ENCODE results near the gene UBALD2.
"Not testable (repeated sequence)": the region's sequence is repeated elsewhere in the genome, so short reads cannot be mapped to it uniquely, and the experiment has no call there.

UBALD2 gene

DNA sequence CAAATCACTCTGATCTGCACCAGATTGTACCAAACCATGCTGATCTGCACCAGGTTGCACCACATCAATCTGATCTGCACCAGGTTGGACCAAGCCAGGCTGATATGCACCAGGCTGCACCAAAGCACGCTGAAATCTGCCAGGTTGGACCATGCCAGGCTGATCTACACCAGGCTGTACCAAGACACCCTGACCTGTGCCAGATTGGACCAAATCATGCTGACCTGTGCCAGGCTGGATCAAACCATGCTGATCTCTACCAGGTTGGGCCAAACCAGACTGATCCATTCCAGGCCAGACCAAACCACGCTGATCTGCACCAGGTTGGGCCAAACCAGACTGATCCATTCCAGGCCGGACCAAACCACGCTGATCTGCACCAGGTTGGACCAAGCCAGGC lies 27.4 kb downstream of the UBALD2 start:
- ATAC-seq (replicated peaks) (no peak), DNase-seq (no peak)
- H3K4me1 Mint-ChIP-seq = no peaks in the 10 kb centered on the region
- peaks cover 0 to 17% of the 10 kb centered on the region in 2 donors for H3K36me3 Mint-ChIP-seq
- H3K27me3 Mint-ChIP-seq = no peaks in the 10 kb centered on the region
- no peaks in the 10 kb centered on the region for H3K9me3 Mint-ChIP-seq
- no peak overlapping the region for H3K4me3 Mint-ChIP-seq
- H3K27ac Mint-ChIP-seq = no peak overlapping the region

DNA sequence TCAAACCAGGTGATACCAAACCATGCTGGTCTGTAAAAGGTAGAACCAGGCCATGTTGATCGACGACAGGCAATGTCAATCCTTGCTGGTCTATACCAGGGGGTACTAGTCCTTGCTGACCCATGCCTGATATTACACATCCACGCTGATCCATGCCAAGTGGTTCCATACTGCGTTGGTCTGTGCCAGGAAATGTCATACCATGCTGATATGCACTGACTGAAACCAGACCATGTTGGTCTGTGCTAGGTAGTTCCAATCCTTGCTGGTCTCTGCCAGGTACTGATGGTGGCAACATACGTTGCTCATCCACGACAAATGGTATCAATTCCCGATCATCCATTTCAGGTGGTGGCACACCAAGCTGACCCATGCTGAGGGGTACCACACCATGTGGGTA lies 28.0 kb downstream of the UBALD2 start:
- Mint-ChIP-seq H3K36me3 (peaks cover 0 to 17% of the 10 kb centered on the region in 2 donors), H3K9me3 (no peaks in the 10 kb centered on the region), H3K4me3 (no peak overlapping the region), H3K27ac (no peak overlapping the region), H3K27me3 (no peaks in the 10 kb centered on the region), H3K4me1 (no peaks in the 10 kb centered on the region)
- DNase-seq (no peak), ATAC-seq (replicated peaks) (no peak)

DNA sequence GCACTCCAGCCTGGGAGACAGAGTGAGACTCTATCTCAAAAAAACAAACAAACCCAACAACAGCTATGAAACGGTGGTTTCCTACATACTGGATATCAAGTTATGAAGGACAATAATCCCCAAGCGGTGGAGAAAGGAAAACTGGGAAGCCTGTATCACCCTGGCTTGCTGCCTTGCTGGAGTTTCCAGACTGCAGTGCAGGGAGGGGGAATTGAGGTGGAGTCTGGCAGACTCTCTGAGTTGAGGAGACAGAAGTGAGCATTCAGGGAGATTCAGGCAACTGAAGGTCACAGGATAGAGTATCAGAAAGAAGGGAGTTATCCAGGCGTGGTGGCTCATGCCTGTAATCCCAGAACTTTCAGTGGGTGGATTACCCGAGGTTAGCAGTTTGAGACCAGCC lies 31.0 kb downstream of the UBALD2 start:
- H3K4me1 Mint-ChIP-seq = no peaks in the 10 kb centered on the region
- DNase-seq = no peak
- no peak overlapping the region for H3K27ac Mint-ChIP-seq
- peaks cover 0 to 11% of the 10 kb centered on the region in 2 donors for H3K36me3 Mint-ChIP-seq
- no peaks in the 10 kb centered on the region for H3K9me3 Mint-ChIP-seq
- no peak overlapping the region for H3K4me3 Mint-ChIP-seq
- no peak for ATAC-seq (replicated peaks)
- H3K27me3 Mint-ChIP-seq = no peaks in the 10 kb centered on the region

- Mint-ChIP-seq H3K27ac (no peak overlapping the region), H3K4me3 (no peak overlapping the region), H3K27me3 (no peaks in the 10 kb centered on the region), H3K9me3 (no peaks in the 10 kb centered on the region), H3K36me3 (peaks cover 0 to 10% of the 10 kb centered on the region in 2 donors), H3K4me1 (no peaks in the 10 kb centered on the region)
- no peak for ATAC-seq (replicated peaks)
- no peak for DNase-seq
Observed at GRCh38 chr17:76296889-76297288, 31.7 kb downstream of the UBALD2 start.

- no peaks in the 10 kb centered on the region for H3K27me3 Mint-ChIP-seq
- DNase-seq (no peak), ATAC-seq (replicated peaks) (no peak)
- no peak overlapping the region for H3K4me3 Mint-ChIP-seq
- H3K36me3 Mint-ChIP-seq = peaks cover 0 to 7% of the 10 kb centered on the region in 2 donors
- H3K4me1 Mint-ChIP-seq = no peaks in the 10 kb centered on the region
- H3K9me3 Mint-ChIP-seq = no peaks in the 10 kb centered on the region
- H3K27ac Mint-ChIP-seq = no peak overlapping the region
Observed at GRCh38 chr17:76297436-76297835, 32.3 kb downstream of the UBALD2 start.

DNA sequence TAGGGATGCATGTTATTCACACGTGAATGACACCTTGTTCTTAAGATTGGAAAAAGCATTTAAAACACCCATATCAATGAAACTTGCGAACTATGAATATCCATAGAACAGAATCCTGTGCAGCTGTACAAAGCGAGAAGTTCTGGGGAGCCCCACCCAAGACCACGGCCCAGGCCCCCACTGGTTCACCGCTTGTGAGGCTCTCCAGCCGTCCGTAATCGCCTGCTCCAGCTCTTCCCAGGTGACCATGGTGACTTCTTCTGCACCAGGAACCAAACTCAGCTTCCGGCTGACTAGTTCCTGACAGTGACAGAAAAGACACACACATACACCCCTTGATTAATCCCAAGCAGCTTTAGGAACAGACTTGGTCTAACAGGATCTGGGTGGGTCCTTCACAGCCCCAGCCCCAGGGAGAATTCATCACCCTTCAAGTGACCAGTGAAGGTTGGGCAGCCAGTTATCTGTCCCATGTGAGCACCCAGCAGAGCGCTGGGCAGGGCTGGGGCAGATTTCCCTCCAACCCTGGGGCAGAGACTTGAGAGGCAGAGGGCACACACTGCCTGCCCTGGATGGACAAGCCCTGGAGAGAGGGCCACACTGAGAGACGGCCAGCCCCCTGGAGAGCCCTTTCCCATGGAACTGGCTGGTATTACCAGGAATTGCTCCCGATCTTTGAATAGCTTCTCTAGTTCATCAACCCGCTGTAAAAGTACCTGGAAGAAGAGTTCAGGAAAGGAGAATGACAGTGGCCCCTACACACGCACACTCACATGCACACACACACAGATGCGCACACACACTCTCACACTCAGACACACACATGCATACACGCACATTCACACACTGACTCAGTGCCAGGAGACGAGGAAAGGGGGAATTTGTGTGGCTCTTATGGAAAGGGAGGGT lies 39.3 kb downstream of the UBALD2 start:
- ATAC-seq (replicated peaks) (no peak), DNase-seq (no peak)
- H3K9me3 Mint-ChIP-seq = no peaks in the 10 kb centered on the region
- no peaks in the 10 kb centered on the region for H3K27me3 Mint-ChIP-seq
- H3K4me1 Mint-ChIP-seq = peaks cover 0 to 3% of the 10 kb centered on the region in 2 donors
- peaks cover 3 to 8% of the 10 kb centered on the region in 2 donors for H3K36me3 Mint-ChIP-seq
- H3K27ac Mint-ChIP-seq = no peak overlapping the region
- no peak overlapping the region for H3K4me3 Mint-ChIP-seq

GRCh38 chr17:76305135-76305454 lies 39.9 kb downstream of the UBALD2 start:
- not testable (repeated sequence) for H3K4me1 Mint-ChIP-seq; H3K9me3 Mint-ChIP-seq; ATAC-seq (replicated peaks); H3K36me3 Mint-ChIP-seq; DNase-seq; H3K27me3 Mint-ChIP-seq; H3K27ac Mint-ChIP-seq; H3K4me3 Mint-ChIP-seq

- Mint-ChIP-seq H3K4me1 (peaks cover 0 to 4% of the 10 kb centered on the region in 2 donors), H3K36me3 (peaks cover 3 to 13% of the 10 kb centered on the region in 2 donors), H3K9me3 (no peaks in the 10 kb centered on the region), H3K27ac (no peak overlapping the region), H3K4me3 (no peak overlapping the region), H3K27me3 (no peaks in the 10 kb centered on the region)
- ATAC-seq (replicated peaks) (no peak), DNase-seq (no peak)
Observed at GRCh38 chr17:76307299-76307965, 42.3 kb downstream of the UBALD2 start.

GRCh38 chr17:76307966-76308338 lies 42.8 kb downstream of the UBALD2 start, which contains the start of gene QRICH2:
Gene QRICH2, minus strand, starts transcription at chr17:76308276. Its CDS starts 278 bp downstream, at chr17:76307998.
- Mint-ChIP-seq H3K4me1 (peaks cover 0 to 4% of the 10 kb centered on the region in 2 donors), H3K9me3 (no peaks in the 10 kb centered on the region), H3K4me3 (no peak within 1 kb of the TSS), H3K27me3 (no peaks in the 10 kb centered on the region), H3K36me3 (peaks cover 3 to 16% of the 10 kb centered on the region in 2 donors), H3K27ac (peak within 1 kb of the TSS; percentile 59)
- ATAC-seq (replicated peaks) (no peak), DNase-seq (no peak)

DNA sequence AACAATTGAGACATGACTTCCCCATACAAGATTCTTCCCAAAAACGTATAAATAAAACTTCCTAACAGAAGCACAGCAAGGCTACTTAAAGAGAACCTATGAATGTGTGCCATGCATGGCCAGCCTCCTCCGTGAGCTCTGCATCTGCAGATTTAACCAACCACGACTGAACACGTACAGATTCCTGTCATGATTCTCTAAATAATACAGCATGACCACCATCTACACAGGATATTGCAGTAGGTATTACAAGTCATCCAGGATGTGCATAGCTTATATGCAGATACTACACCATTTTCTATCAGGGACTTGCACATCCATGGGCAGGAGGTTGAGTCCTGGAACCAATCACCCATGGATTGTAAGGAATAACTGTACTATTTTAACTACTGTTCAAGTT lies 44.3 kb downstream of the UBALD2 start:
- DNase-seq = no peak
- Mint-ChIP-seq H3K9me3 (no peaks in the 10 kb centered on the region), H3K4me1 (peaks cover 0 to 4% of the 10 kb centered on the region in 2 donors), H3K27me3 (no peaks in the 10 kb centered on the region), H3K27ac (peak overlapping the region; percentile 40), H3K36me3 (peaks cover 3 to 24% of the 10 kb centered on the region in 2 donors), H3K4me3 (no peak overlapping the region)
- peak; percentile 53 to 74 for ATAC-seq (replicated peaks)

- no peak for ATAC-seq (replicated peaks)
- no peak for DNase-seq
- H3K36me3 Mint-ChIP-seq = peaks cover 5 to 28% of the 10 kb centered on the region in 2 donors
- H3K4me1 Mint-ChIP-seq = peaks cover 0 to 4% of the 10 kb centered on the region in 2 donors
- no peak overlapping the region for H3K27ac Mint-ChIP-seq
- no peaks in the 10 kb centered on the region for H3K27me3 Mint-ChIP-seq
- no peaks in the 10 kb centered on the region for H3K9me3 Mint-ChIP-seq
- no peak overlapping the region for H3K4me3 Mint-ChIP-seq
Observed at GRCh38 chr17:76312735-76313134, 47.6 kb downstream of the UBALD2 start.

DNA sequence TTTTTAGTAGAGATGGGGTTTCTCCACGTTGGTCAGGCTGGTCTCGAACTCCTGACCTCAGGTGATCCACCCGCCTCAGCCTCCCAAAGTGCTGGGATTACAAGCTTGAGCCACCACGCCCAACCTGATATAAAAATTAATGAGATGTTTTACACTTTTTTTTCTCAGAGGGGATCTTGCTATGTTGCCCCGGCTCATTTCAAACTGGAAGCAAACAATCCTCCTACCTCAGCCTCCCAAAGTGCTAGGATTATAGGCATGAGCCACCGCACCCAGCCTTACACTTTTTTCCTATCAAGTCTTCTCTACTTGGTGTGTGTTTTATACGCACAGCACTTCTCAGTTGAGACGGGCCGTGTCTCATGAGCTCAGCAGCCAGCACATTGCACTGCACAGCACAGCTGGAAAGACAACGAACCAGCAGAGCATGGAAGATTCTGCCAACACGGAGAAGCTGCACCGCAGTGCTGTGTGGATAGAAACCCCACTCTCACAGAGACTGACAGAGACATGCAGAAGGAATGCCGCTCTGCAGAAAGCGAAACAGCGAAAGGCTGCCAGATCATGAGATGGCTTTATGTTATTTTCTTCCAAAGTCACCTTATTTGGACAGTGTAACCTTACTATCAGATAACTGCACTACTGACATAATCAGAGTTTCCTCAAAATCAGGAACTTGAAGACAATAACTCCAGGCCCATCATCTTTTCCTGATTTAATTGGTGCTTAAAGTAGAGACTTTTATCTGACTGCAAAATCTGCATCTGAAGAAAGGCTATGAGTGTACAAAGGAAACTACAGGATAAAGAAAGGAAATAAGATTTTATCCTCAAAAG lies 49.5 kb downstream of the UBALD2 start:
- Mint-ChIP-seq H3K36me3 (peaks cover 6 to 21% of the 10 kb centered on the region in 2 donors), H3K9me3 (no peaks in the 10 kb centered on the region), H3K4me3 (no peak overlapping the region), H3K27ac (no peak overlapping the region), H3K4me1 (peaks cover 0 to under 1% of the 10 kb centered on the region in 2 donors), H3K27me3 (no peaks in the 10 kb centered on the region)
- DNase-seq = no peak
- ATAC-seq (replicated peaks) = no peak

GRCh38 chr17:76317535-76317934 lies 52.4 kb downstream of the UBALD2 start:
- Mint-ChIP-seq H3K27ac (no peak overlapping the region), H3K4me1 (no peaks in the 10 kb centered on the region), H3K9me3 (no peaks in the 10 kb centered on the region), H3K36me3 (peaks cover 6 to 26% of the 10 kb centered on the region in 2 donors), H3K4me3 (no peak overlapping the region), H3K27me3 (no peaks in the 10 kb centered on the region)
- no peak for ATAC-seq (replicated peaks)
- DNase-seq = no peak

- Mint-ChIP-seq H3K4me3 (no peak overlapping the region), H3K27me3 (no peaks in the 10 kb centered on the region), H3K9me3 (no peaks in the 10 kb centered on the region), H3K27ac (no peak overlapping the region), H3K4me1 (no peaks in the 10 kb centered on the region), H3K36me3 (peaks cover 9 to 22% of the 10 kb centered on the region in 2 donors)
- no peak for ATAC-seq (replicated peaks)
- no peak for DNase-seq
Observed at GRCh38 chr17:76318586-76318985, 53.4 kb downstream of the UBALD2 start.
